NCI-H345 (cell line): ENCODE data around the gene PROZ.
"Not testable (repeated sequence)": the region's sequence is repeated elsewhere in the genome, so short reads cannot be mapped to it uniquely, and the experiment has no call there.

Source experiments
- DNase-seq: peaks from one replicate; lab custom pipeline; 2025; lab: John Stamatoyannopoulos, UW

The PROZ gene, protein sequence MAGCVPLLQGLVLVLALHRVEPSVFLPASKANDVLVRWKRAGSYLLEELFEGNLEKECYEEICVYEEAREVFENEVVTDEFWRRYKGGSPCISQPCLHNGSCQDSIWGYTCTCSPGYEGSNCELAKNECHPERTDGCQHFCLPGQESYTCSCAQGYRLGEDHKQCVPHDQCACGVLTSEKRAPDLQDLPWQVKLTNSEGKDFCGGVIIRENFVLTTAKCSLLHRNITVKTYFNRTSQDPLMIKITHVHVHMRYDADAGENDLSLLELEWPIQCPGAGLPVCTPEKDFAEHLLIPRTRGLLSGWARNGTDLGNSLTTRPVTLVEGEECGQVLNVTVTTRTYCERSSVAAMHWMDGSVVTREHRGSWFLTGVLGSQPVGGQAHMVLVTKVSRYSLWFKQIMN

DNA sequence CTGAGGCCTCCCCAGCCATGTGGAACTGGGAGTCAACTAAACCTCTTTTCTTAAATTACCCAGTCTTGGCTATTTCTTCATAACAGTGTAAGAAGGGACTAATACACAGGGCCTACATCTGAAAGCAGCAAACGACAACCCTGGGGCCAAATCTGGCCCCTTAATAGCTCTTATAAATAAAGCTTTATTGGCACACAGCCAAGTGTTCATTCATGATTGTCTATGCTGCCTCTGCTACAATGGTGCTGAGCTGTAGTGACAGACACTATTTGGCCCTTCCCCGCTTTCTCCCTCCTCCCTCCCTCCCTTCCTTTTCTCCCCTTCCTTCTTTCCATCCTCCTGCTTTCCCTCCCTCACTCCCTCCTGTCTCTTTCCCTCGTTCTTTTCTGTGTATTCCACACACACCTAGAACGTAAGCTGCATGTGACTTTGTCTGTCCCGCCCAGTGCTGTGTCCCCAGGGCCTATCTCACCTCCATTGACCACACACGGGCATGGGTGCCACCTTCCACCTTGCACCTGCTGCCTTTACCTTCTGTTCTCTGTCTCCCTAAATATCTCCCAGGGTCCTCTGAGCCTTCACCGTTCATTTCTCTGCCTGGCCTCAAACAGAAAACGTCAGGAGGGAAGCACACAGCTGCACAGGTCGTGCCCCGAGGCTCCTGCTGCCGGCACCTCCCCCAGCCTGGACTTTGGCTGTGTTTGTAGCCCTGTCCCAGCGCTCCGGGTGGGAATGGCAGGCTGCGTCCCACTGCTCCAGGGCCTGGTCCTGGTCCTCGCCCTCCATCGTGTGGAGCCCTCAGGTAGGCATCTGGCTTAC lies at the start of gene PROZ:
PROZ (plus strand) TSS at position 720 of the 819 bp plus-strand sequence; CDS start at position 733, 13 bp downstream.
- peak; percentile 59 for DNase-seq

DNA sequence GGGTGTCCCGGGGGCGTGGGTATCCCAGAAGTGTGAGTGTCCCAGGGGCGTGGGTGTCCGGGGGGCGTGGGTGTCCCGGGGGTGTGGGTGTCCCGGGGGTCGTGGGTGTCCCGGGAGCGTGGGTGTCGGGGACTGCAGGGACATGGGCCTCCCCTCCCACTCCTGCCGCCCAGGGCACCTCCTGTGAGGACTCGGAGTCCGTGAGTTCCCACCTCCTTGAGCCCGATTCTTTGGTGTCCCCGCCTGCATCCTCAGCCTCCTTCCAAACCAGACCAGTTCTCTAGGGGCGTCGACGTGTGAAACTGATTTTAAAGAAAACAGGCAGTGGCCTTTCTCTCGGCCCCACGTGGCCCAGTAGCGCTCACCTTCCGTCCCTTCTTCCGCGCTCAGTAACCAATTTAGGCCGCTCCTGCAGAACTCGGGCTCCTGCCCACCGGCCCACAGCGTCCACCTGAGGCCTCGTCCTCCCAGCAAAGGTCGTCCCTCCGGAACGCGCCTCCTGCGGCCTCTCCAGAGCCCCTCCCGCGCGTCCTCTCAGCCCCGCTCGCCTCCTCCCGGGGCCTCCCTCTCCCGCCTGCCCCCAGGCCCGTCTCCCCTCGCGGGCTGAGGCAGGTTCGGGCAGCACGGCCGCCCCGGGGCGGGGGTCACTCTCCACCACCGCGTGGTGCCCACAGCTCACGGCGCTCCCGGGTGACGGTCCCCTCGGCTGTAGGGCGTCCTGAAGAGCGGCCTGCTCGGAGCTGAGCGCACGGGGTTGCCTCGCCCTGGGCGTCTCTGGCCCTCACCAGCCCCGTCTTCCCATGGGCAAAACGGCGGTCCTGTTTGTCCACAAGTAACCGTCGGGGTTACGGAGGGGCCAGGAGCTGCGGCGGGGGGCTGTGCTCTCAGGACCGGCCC lies 49.0 kb upstream of the PROZ start:
- no peak for DNase-seq

DNA sequence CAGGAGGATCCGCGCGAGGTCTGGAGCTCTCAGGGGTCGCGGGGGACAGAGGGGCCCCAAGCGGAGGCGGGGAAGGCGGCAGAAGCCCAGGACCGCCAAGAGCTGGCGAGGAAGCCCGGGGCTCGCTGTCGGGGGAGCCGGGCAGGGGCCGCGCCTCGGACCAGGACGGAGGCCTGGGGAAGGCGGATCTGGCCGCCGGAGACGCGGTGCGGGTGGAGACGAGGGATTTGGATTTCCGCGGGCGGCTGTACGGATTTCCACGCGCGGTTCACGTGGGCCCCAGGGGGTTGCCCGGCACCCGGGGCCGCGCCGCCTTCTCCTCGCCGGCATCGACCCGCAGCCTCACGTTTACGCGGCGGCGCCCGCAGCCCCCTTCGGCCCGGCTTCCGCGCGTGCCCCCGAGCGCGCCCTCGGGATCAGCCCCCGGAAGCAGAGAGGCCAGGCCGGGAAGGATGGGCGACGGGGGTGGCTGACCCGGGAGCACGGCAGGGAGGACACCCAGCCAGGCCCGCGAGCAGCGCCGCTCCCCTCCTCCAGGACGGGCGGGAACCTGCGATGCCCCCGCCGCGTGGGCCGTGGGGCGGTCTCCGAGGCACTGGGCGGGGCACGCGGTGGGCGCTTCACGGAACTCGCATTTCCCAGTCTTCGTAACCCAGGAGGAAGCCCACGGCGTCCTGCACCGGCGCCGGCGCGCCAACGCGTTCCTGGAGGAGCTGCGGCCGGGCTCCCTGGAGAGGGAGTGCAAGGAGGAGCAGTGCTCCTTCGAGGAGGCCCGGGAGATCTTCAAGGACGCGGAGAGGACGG lies 48.2 kb upstream of the PROZ start:
- no peak for DNase-seq

DNA sequence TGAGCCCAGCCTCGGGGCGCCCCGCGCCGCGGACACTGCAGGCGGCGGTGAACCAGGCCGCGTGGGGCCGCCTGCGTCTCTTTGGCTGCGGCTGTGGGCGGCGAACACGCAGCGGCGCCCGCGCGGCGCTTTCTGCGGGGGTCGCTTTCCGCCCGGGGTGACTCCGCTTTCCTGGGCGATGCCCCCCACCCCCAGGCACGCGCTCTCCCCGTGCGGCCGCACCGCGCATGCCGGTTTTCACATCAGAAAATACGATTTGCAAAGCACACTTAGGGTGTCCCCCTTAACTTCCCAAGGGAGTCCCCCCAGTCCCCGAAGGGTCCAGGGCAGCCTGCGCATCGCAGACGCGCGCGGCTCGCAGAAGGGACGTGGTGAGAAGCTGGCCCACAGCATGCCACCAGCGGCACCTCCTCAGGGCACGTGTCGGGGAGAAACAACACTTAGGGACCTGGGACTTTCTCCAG lies 47.6 kb upstream of the PROZ start:
- DNase-seq = no peak

DNA sequence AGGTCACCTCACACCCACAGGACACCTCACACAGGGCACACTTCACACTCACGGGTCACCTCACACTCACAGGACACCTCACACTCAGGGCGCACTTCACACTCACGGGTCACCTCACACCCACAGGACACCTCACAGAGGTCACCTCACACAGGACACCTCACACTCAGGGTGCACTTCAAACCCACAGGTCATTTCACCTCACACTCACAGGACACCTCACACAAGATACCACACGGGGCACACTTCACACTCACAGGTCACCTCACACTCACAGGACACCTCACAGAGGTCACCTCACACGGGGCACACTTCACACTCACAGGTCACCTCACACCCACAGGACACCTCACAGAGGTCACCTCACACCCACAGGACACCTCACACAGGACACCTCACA lies 46.6 kb upstream of the PROZ start:
- not testable (repeated sequence) for DNase-seq

DNA sequence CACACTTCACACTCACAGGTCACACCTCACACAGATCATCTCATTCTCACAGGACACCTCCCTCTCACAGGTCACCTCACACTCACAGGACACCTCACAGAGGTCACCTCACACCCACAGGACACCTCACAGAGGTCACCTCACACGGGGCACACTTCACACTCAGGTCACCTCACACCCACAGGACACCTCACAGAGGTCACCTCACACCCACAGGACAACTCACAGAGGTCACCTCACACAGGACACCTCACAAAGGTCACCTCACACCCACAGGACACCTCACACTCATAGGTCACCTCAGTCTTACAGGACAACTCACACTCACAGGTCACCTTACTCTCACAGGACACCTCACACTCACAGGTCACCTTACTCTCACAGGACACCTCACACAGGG lies 46.0 kb upstream of the PROZ start:
- DNase-seq = not testable (repeated sequence)

DNA sequence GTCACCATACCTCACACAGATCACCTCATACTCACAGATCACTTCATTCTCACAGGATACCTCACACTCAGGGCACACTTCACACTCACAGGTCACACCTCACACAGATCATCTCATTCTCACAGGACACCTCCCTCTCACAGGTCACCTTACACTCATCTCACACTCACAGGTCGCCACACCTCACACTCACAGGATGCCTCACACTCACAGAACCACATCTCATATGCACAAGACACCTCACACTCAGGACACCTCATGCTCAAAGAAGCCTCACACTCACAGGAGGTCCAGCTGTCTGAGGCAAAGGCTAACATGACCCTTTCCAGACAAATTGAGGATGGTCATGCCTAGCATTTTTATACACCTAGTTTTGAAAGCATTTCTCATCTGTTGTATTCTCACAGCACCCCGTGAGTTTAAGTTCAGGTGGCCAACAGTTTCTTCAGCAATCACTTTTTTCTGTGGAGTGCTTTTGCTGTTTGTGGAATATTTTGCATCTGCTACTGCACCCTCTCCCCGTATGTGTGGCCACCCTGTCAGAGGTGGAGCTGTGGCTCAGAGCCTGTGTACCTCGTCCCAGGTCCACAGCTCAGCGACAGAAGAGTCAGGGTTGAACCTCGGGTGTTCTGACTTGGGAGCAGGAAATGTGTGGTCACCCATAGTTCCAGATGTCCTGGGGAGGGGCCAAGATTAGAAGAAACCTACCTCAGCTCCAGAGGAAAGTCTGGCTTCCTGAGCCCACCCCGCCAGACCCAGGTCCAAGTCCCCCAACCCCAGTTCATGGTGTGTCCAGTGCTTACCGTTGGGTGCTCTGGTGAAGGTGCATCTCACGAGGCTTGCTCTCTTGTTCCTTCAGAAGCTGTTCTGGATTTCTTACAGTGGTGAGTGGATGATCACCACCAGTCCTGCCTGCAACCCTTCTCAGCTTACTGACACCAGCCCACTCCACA lies 45.3 kb upstream of the PROZ start:
- no peak for DNase-seq

DNA sequence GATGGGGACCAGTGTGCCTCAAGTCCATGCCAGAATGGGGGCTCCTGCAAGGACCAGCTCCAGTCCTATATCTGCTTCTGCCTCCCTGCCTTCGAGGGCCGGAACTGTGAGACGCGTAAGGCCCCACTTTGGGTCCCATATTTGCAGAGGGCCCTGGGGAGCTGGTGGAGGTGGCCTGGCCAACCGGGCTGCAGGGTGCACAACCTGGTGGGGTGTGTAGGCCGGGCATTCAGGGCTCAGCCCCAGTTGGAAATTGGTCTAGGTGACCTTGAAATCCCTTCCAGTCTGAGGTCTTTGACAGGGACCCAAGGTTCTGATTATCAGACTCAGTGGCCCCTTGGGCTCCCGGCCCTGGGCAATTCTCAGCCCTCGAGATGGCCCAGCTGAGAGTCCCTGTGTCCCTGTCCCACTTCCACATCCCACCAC lies 44.6 kb upstream of the PROZ start:
- DNase-seq = no peak

DNA sequence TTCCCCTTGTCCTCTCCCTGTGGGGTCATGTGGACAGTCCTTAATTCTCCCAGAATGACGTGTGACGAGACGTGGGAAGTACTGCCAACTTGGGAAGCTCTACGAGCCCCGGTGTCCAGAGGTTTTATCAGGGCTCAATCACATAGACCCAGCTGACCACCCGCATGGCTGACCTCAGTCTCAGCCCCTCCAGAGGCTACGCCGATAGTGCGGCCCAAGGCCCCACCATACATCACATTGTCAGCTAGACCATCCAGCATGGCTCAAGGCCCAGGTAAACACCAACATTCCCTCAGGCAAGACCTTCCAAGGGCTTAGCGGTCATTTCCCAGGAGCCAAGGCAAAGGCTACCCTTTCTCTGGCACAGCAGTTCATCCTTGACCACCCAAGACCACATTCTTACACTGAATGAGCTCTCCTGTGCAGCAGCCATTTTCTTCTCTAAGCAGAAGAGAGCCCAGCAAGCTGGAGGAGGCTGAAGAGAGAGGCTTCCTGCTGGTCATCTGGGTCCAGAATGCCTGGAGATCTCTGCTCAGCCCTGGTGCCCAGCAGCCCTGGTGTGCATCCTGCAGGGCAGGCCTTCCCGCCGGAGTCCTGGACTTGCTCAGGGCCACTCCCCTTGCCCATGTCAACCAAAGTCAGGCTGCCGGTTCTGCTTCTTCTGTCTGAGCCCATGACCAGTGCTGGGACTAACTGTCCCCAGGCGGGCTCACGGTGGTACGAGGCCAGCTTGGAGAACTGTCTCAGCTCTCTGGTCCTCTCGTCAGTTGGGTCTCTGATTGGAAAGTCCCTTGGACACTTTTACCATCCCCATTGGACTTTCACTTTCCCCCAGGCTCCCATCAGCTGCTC lies 43.7 kb upstream of the PROZ start:
- no peak for DNase-seq

DNA sequence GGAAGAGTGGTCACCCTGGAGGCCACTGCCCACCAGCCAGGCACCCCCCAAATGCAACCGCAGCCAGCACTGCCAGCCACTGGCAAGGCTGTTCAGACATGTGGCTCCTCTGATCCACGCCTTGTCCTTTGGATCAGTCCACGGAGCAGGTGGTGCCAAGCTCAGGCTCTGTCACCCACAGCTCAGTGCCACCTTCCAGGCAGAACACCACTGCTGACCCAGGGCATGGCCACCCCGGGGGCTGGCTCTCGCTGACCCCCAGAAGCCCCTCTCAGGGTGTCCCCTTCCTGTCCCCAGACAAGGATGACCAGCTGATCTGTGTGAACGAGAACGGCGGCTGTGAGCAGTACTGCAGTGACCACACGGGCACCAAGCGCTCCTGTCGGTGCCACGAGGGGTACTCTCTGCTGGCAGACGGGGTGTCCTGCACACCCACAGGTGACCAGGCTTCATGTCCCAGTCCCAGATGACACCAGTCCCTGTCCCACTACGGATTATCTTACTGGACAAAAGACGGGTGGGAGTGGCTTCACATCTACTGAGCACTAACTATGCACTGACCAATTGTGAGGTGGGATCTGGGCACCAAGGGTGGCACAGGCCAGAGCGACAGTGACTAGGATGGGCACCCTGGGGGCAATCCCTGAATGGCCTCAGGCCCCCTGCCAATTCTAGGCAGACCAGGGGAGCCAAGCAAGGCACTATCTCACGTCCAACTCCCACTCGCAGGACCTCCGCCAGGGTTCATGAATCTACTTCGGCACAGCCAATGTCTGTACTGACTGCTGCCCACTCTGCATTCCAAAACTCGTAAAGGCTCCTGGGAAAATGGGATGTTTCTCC lies 42.9 kb upstream of the PROZ start:
- no peak for DNase-seq

DNA sequence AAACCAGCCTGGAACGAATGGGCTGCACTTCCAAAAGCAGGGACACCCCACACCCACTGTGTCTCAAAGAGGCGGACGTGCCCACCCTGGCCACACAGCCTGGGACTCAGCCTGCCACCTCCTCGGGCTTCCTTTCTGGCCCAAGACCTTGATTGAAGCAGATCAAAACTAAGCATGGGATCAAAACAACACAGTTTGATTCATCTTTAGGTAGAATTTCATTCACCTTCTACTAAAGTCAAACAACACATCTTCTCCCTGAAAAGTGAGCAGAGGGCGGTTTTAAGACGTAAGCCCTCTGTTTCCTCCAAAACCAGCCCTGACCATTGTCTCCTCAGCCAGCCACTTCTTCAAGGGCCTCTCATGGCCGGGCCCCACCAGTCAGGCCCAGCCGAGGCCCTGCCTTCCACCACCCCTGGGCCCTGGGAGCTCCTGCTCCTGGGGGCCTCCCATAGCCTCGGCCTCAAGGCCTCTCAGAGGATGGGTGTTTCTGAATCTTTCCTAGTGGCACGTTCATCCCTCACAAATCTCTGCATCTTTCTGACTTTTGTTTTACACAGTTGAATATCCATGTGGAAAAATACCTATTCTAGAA lies 42.1 kb upstream of the PROZ start:
- no peak for DNase-seq

DNA sequence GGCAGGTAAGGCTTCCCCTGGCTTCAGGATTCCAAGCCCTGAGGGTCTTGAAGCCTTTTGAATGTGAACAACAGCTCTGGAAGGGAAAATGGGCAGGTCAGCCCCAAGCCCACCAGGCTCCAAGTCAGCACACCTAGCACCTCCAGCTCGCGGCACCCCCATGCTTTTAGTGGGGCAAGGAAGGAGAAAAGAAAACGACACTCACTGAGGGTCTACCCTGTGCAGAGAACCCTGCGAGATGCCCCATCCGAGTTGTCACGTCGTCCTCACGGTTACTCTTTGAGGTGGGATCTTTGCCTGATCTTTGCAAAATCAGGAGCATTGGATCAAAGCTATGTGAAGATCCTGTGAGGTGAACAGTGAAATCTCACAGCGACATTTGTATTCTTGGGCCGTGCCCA lies 41.6 kb upstream of the PROZ start:
- no peak for DNase-seq

DNA sequence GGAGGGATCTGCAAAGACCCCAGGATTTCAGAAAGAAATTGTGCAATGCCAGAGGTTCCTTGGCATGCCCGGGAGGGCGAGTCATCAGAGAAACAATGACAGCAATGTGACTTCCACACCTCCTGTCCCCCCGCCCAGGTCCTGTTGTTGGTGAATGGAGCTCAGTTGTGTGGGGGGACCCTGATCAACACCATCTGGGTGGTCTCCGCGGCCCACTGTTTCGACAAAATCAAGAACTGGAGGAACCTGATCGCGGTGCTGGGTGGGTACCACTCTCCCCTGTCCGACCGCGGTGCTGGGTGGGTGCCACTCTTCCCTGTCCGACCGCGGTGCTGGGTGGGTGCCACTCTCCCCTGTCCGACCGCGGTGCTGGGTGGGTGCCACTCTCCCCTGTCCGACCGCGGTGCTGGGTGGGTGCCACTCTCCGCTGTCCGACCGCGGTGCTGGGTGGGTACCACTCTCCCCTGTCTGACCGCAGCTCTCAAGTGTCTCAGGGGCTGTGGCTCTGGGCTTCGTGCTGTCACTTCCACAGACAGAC lies 41.0 kb upstream of the PROZ start:
- no peak for DNase-seq

DNA sequence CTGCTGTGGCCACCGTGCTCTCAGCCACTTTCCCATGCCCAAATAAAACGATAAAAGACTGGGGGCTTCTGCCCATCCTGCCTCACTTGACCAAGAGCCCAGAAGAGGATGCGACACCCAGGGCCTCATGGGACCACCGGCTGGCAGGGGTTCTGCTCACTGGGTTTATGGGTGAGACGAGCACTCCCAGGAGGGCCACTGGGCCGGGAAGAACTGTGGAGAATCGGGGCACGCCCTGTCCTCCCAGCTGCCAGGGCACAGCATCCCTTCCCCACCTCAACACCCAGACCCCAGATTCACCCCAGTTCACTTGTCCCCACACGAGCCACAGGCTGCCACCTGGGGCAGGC lies 40.6 kb upstream of the PROZ start:
- no peak for DNase-seq

DNA sequence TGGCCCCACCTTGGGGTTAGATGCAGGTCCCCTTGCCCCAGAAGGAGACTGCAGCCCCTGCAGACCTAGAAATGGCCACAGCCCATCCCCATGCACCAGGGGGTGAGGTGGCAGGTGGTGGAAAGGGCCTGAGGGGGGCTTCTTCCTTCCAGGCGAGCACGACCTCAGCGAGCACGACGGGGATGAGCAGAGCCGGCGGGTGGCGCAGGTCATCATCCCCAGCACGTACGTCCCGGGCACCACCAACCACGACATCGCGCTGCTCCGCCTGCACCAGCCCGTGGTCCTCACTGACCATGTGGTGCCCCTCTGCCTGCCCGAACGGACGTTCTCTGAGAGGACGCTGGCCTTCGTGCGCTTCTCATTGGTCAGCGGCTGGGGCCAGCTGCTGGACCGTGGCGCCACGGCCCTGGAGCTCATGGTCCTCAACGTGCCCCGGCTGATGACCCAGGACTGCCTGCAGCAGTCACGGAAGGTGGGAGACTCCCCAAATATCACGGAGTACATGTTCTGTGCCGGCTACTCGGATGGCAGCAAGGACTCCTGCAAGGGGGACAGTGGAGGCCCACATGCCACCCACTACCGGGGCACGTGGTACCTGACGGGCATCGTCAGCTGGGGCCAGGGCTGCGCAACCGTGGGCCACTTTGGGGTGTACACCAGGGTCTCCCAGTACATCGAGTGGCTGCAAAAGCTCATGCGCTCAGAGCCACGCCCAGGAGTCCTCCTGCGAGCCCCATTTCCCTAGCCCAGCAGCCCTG lies 40.0 kb upstream of the PROZ start:
- no peak for DNase-seq

DNA sequence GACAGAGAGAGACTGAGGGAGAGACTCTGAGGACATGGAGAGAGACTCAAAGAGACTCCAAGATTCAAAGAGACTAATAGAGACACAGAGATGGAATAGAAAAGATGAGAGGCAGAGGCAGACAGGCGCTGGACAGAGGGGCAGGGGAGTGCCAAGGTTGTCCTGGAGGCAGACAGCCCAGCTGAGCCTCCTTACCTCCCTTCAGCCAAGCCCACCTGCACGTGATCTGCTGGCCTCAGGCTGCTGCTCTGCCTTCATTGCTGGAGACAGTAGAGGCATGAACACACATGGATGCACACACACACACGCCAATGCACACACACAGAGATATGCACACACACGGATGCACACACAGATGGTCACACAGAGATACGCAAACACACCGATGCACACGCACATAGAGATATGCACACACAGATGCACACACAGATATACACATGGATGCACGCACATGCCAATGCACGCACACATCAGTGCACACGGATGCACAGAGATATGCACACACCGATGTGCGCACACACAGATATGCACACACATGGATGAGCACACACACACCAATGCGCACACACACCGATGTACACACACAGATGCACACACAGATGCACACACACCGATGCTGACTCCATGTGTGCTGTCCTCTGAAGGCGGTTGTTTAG lies 39.2 kb upstream of the PROZ start:
- no peak for DNase-seq
